Inflammatory macrophage treated with lipopolysaccharide for 4 hours (primary cell): ENCODE measurements around the gene ANXA6.

Experiments used
- DNase-seq: peaks from one replicate; pipeline ENCODE4 v3.0.0-alpha.2; 2020

The ANXA6 gene

GRCh38 chr5:151060742-151061141 is 96.8 kb downstream of the ANXA6 start:
- no peak for DNase-seq

GRCh38 chr5:151058891-151059489 is 98.6 kb downstream of the ANXA6 start:
- DNase-seq, result peak; percentile 53

GRCh38 chr5:151058301-151058700 is 99.3 kb downstream of the ANXA6 start:
- DNase-seq, result no peak

GRCh38 chr5:151056379-151057325 is 100.9 kb downstream of the ANXA6 start:
- DNase-seq, result peak; percentile 99

- no peak for DNase-seq
Measured at GRCh38 chr5:151055336-151055735, 102.2 kb downstream of the ANXA6 start.

GRCh38 chr5:151054709-151055108 is 102.9 kb downstream of the ANXA6 start:
- no peak for DNase-seq

GRCh38 chr5:151053796-151054462 is 103.7 kb downstream of the ANXA6 start:
- DNase-seq, result peak; percentile 61

- peak; percentile 41 for DNase-seq
Measured at GRCh38 chr5:151052836-151053235, 104.7 kb downstream of the ANXA6 start.

GRCh38 chr5:151051931-151052608 is 105.5 kb downstream of the ANXA6 start:
- no peak for DNase-seq

- peak; percentile 74 for DNase-seq
Measured at GRCh38 chr5:151051066-151051930, 106.3 kb downstream of the ANXA6 start.
